ENCODE results near the gene TIGD1. TPM values are rescaled to one million over a fixed set of nuclear protein-coding genes. Genes with fewer than 3 reads are reported as not detected.

The TIGD1 gene
- total RNA-seq, 1 donor from 2014 or later: 14.6 TPM

GRCh38 chr2:232501794-232502390 lies 48.5 kb downstream of the TIGD1 start:
- peaks cover 3% of the 10 kb centered on the region for H3K9me3 Mint-ChIP-seq
- H3K4me3 Mint-ChIP-seq: no peak overlapping the region

GRCh38 chr2:232501331-232501771 lies 49.0 kb downstream of the TIGD1 start:
- peaks cover 49% of the 10 kb centered on the region for H3K4me1 Mint-ChIP-seq
- H3K9me3 Mint-ChIP-seq: peaks cover 3% of the 10 kb centered on the region
- peaks cover 39% of the 10 kb centered on the region for H3K27me3 Mint-ChIP-seq (ENCODE audit: insufficient read depth, low read depth)
- TF ChIP-seq CTCF (IDR thresholded peaks at IDR 0.05): no peak
- TF ChIP-seq EZH2phosphoT487 (IDR thresholded peaks at IDR 0.05): no peak
- no peak for TF ChIP-seq EZH2 (IDR thresholded peaks at IDR 0.05)
- no peak overlapping the region for H3K4me2 ChIP-seq
- no peaks in the 10 kb centered on the region for H3K79me2 ChIP-seq (ENCODE audit: low read depth)
- DNase-seq (ENCODE audit: low spot score): no peak
- no peak overlapping the region for H2AFZ ChIP-seq (replicated peaks)
- H3K4me3 Mint-ChIP-seq: no peak overlapping the region
- H3K36me3 Mint-ChIP-seq: no peaks in the 10 kb centered on the region
- H3F3A ChIP-seq (ENCODE audit: low read depth): peaks cover 15% of the 10 kb centered on the region
- no peak overlapping the region for H3K9ac ChIP-seq
- no peak overlapping the region for H3K27ac ChIP-seq
- H3K36me3 ChIP-seq: no peaks in the 10 kb centered on the region
- no peak overlapping the region for H3K4me3 ChIP-seq
- peaks cover 65% of the 10 kb centered on the region for H3K27me3 ChIP-seq
- H3K27ac Mint-ChIP-seq: no peak overlapping the region
- peaks cover 28% of the 10 kb centered on the region for H3K4me1 ChIP-seq
- no peaks in the 10 kb centered on the region for H3K9me3 ChIP-seq (ENCODE audit: low read depth)
- peaks cover 30% of the 10 kb centered on the region for H4K20me1 ChIP-seq (ENCODE audit: low read depth)

More at GRCh38 chr2:232501794-232502390, 48.5 kb downstream of the TIGD1 start:
- H3K4me3 ChIP-seq: peak overlapping the region; percentile 49
- no peak for DNase-seq (ENCODE audit: low spot score)
- Mint-ChIP-seq H3K36me3 (no peaks in the 10 kb centered on the region), H3K27me3 (ENCODE audit: insufficient read depth, low read depth) (peaks cover 41% of the 10 kb centered on the region), H3K4me1 (peaks cover 54% of the 10 kb centered on the region), H3K27ac (no peak overlapping the region)
- TF ChIP-seq CTCF (IDR thresholded peaks at IDR 0.05) (no peak), EZH2phosphoT487 (IDR thresholded peaks at IDR 0.05) (no peak), EZH2 (IDR thresholded peaks at IDR 0.05) (no peak)
- H3K27me3 ChIP-seq: peaks cover 70% of the 10 kb centered on the region
- peaks cover 30% of the 10 kb centered on the region for H3K4me1 ChIP-seq
- H3K9ac ChIP-seq: no peak overlapping the region
- H3K9me3 ChIP-seq (ENCODE audit: low read depth): no peaks in the 10 kb centered on the region
- no peaks in the 10 kb centered on the region for H3K79me2 ChIP-seq (ENCODE audit: low read depth)
- no peaks in the 10 kb centered on the region for H3K36me3 ChIP-seq
- H3K4me2 ChIP-seq: peak overlapping the region; percentile 87
- peaks cover 15% of the 10 kb centered on the region for H3F3A ChIP-seq (ENCODE audit: low read depth)
- no peak overlapping the region for H3K27ac ChIP-seq
- H4K20me1 ChIP-seq (ENCODE audit: low read depth): peaks cover 30% of the 10 kb centered on the region
- H2AFZ ChIP-seq (replicated peaks): no peak overlapping the region

GRCh38 chr2:232498452-232498851 lies 51.9 kb downstream of the TIGD1 start:
- Histone ChIP-seq H3K4me1 (peaks cover 31% of the 10 kb centered on the region), H3K4me2 (no peak overlapping the region), H3K9me3 (ENCODE audit: low read depth) (no peaks in the 10 kb centered on the region), H3K27ac (no peak overlapping the region), H3K36me3 (no peaks in the 10 kb centered on the region), H2AFZ (replicated peaks) (no peak overlapping the region), H3K27me3 (peaks cover 36% of the 10 kb centered on the region), H3K79me2 (ENCODE audit: low read depth) (no peaks in the 10 kb centered on the region), H4K20me1 (ENCODE audit: low read depth) (peaks cover 14% of the 10 kb centered on the region), H3K9ac (no peak overlapping the region), H3F3A (ENCODE audit: low read depth) (peaks cover 4% of the 10 kb centered on the region), H3K4me3 (no peak overlapping the region)
- H3K36me3 Mint-ChIP-seq: no peaks in the 10 kb centered on the region
- TF ChIP-seq EZH2 (IDR thresholded peaks at IDR 0.05) (no peak), CTCF (IDR thresholded peaks at IDR 0.05) (no peak), EZH2phosphoT487 (IDR thresholded peaks at IDR 0.05) (no peak)
- no peak overlapping the region for H3K4me3 Mint-ChIP-seq
- no peak overlapping the region for H3K27ac Mint-ChIP-seq
- DNase-seq (ENCODE audit: low spot score): no peak
- H3K9me3 Mint-ChIP-seq: peaks cover 3% of the 10 kb centered on the region
- peaks cover 17% of the 10 kb centered on the region for H3K27me3 Mint-ChIP-seq (ENCODE audit: insufficient read depth, low read depth)
- H3K4me1 Mint-ChIP-seq: peaks cover 29% of the 10 kb centered on the region

Other genes with a start within 250 kb of the TIGD1 start
- not detected in 2 replicates for gene ALPP, start 171.8 kb downstream of the TIGD1 start, total RNA-seq (ENCODE audit: low replicate concordance)
- gene ALPG, start 143.7 kb downstream of the TIGD1 start, total RNA-seq (ENCODE audit: low replicate concordance): not detected in 2 replicates
- gene ALPI, start 94.4 kb downstream of the TIGD1 start, total RNA-seq (ENCODE audit: low replicate concordance): not detected in 2 replicates
- 0.84 and 3.8 TPM in 2 replicates for gene ECEL1, start 62.7 kb downstream of the TIGD1 start, total RNA-seq (ENCODE audit: low replicate concordance)
- not detected in 2 replicates for gene PRSS56, start 30.2 kb downstream of the TIGD1 start, total RNA-seq (ENCODE audit: low replicate concordance)
- gene CHRND, start 24.4 kb downstream of the TIGD1 start, total RNA-seq (ENCODE audit: low replicate concordance): 0.19 TPM in 1 of 2 replicates, not detected in the other
- not detected in 2 replicates for gene CHRNG, start 10.9 kb downstream of the TIGD1 start, total RNA-seq (ENCODE audit: low replicate concordance)
- 72.5 and 97.0 TPM in 2 replicates for gene EIF4E2, start 132 bp upstream of the TIGD1 start, total RNA-seq (ENCODE audit: low replicate concordance)
- gene EFHD1, start 83.0 kb upstream of the TIGD1 start, total RNA-seq (ENCODE audit: low replicate concordance): 5.9 and 7.0 TPM in 2 replicates
- gene GIGYF2, start 146.8 kb upstream of the TIGD1 start, total RNA-seq (ENCODE audit: low replicate concordance): 71.4 and 76.3 TPM in 2 replicates
- 19.6 and 21.9 TPM in 2 replicates for gene KCNJ13, start 226.0 kb upstream of the TIGD1 start, total RNA-seq (ENCODE audit: low replicate concordance)